ENCODE measurements around the gene CARD6. TPM values are rescaled to one million over a fixed set of nuclear protein-coding genes. Genes with fewer than 3 reads are reported as not detected.

Gene CARD6
- total RNA-seq, 4 donors from 2014 or later = 15.9 to 32.1 (median 21.0) TPM

DNA sequence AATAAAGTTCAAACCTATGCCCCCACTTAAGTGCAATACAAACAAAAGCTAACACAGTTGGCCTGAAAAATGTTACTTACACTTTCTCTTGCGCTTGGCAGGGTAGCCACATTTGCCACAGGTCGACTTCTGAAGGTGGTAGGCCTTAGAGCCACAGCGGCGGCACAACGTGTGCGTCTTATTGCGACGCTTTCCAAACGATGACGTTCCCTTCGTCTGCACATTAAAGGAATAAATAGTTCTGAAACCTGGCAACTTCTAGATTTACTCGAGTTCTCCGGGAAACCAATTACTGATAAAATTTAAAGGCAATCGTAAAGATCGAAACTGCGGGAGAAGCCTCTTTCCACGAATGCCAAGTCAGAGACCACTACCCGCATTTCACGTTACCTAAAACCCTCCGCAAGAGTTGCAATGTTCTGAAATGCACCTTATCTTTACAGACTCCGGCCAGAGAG, 6.7 kb upstream of the CARD6 start:
- H3K27me3 ChIP-seq = no peaks in the 10 kb centered on the region
- peaks cover 14 to 22% of the 10 kb centered on the region in 2 donors for H3K4me1 ChIP-seq
- TF ChIP-seq, protein P1, sequence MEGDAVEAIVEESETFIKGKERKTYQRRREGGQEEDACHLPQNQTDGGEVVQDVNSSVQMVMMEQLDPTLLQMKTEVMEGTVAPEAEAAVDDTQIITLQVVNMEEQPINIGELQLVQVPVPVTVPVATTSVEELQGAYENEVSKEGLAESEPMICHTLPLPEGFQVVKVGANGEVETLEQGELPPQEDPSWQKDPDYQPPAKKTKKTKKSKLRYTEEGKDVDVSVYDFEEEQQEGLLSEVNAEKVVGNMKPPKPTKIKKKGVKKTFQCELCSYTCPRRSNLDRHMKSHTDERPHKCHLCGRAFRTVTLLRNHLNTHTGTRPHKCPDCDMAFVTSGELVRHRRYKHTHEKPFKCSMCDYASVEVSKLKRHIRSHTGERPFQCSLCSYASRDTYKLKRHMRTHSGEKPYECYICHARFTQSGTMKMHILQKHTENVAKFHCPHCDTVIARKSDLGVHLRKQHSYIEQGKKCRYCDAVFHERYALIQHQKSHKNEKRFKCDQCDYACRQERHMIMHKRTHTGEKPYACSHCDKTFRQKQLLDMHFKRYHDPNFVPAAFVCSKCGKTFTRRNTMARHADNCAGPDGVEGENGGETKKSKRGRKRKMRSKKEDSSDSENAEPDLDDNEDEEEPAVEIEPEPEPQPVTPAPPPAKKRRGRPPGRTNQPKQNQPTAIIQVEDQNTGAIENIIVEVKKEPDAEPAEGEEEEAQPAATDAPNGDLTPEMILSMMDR (IDR thresholded peaks at IDR 0.05) = no peak
- TF ChIP-seq POLR2A (IDR thresholded peaks at IDR 0.05) = no peak
- intact Hi-C loops (cut with DNase I) = no loop called here
- H3K4me3 ChIP-seq (replicated peaks in 1 of 3) = peak overlapping the region; percentile 68 to 74 (median 70)
- WGBS, 2 donors = 1 to 2% methylated on average over 21 of the region's 21 CpGs
- H3K36me3 ChIP-seq = peaks cover 38% of the 10 kb centered on the region in 2 donors
- peak overlapping the region; percentile 95 to 99 (median 98) for H3K27ac ChIP-seq
- DNase-seq = peak; percentile 23 to 25
- H3K9me3 ChIP-seq = no peaks in the 10 kb centered on the region

DNA sequence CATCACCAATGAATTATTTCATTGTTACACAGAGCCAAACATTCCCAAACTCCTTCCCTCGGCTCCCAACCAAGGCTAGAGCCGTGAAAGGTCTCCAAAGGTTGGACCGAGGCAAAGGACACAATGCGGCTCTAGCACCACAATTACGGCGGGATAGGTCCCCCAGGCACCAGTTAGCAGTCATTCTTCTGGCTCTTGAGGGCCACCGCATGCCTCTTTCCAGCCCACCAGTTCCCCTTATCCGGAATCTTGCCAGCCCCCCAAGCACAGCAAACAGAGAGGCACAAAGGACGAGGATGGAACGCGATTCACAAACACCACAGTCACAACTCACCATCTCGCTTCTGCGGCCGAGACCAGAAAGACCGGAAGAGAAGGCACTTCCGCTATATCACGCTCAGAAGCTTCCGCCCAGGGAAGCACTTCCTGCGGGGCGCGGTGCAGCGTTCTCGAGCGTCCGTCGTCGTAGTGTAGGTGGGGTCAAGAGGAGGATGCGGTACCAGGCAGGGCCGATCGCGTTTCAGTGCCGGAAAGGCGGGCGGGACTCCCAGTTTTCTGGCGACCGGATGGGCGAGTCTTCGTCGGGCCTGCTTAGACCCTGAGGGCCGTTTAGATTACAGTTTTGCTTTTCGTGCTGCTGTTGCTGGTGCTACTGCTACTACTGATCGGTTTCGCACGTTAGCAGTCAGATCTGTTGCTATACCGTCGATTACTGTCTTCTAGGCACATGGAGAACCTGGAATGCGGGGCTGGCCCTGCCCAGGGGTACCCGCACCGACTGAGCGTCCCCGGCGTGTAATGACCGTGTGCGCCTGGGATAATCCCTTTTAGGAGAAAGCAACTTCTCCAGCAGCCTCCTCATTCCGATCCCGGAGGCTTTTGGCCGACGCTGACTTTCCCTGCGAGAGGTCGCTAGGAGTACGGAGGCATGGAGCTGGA, 6.0 kb upstream of the CARD6 start, which contains the start of gene RPL37:
TSS of gene RPL37 (minus strand) at position 374 of the 939 bp plus-strand sequence. CDS start at position 337, 37 bp downstream.
- Histone ChIP-seq H3K27ac (peak within 1 kb of the TSS; percentile 95 to 99 (median 98)), H3K4me1 (peaks cover 14 to 22% of the 10 kb centered on the region in 2 donors), H3K4me3 (replicated peaks in 1 of 3) (peak within 1 kb of the TSS; percentile 68 to 91 (median 74)), H3K27me3 (no peaks in the 10 kb centered on the region), H3K9me3 (no peaks in the 10 kb centered on the region), H3K36me3 (peaks cover 32 to 34% of the 10 kb centered on the region in 2 donors)
- TF ChIP-seq, protein P1 (IDR thresholded peaks at IDR 0.05) = peak in 1 of 6 experiments; percentile 3
- peak; percentile 2 to 94 for TF ChIP-seq POLR2A (IDR thresholded peaks at IDR 0.05)
- WGBS, 2 donors = 3 to 6% methylated on average over 25 to 61 of the region's 61 CpGs
- intact Hi-C loops (cut with DNase I) = loop anchor here (5.0 kb wide), 1 partner anchor 42 kb away; no protein-coding TSS in a partner anchor
- peak; percentile 96 for DNase-seq

DNA sequence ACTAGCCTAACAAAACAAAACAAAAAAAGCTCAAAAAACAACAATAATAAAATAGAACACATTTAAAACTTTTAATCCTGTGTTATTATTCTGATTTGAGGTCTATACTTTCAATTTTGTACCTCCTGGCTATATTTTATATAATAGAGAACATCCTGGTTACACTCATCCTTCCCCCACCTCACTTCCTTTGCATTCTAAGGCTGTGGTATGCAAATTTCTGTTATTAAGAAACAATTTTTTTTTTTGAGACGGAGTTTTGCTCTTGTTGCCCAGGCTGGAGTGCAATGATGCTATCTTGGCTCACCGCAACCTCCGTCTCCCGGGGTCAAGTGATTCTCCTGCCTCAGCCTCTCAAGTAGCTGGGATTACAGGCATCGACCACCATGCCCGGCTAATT, 3.1 kb upstream of the CARD6 start:
- intact Hi-C loops (cut with DNase I) = loop anchor here (5.0 kb wide), 1 partner anchor 39 kb away; no protein-coding TSS in a partner anchor
- no peaks in the 10 kb centered on the region for H3K27me3 ChIP-seq
- peaks cover 20 to 32% of the 10 kb centered on the region in 2 donors for H3K4me1 ChIP-seq
- no peak for DNase-seq
- no peak for TF ChIP-seq POLR2A (IDR thresholded peaks at IDR 0.05)
- H3K27ac ChIP-seq = no peak overlapping the region
- H3K4me3 ChIP-seq (replicated peaks in 1 of 3) = no peak overlapping the region
- H3K9me3 ChIP-seq = no peaks in the 10 kb centered on the region
- 89 to 90% methylated on average over 6 of the region's 6 CpGs for WGBS, 2 donors
- peaks cover 3 to 6% of the 10 kb centered on the region in 2 donors for H3K36me3 ChIP-seq

DNA sequence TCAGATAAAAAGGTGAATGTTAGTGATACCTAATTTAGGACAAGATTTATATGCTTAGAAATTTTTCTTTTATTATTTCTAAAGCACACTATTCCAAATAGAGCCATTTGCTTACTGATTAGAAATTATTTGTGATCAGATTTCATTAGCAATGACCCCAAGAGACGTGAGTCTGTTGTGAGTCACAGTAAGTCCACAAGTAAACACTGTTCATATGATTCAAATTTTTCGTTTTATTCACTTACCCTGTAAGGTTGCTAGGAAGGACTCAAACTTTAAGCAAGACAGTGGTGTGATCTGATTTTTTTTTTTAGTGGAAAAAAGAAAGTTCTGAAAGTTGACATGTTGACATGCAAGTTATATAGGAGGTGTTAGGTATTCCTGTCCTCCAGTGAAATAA, 1.2 kb downstream of the CARD6 start:
- DNase-seq = no peak
- Histone ChIP-seq H3K27me3 (no peaks in the 10 kb centered on the region), H3K27ac (peak overlapping the region in 2 of 3 donors; percentile 84 to 86), H3K36me3 (no peaks in the 10 kb centered on the region), H3K4me1 (peaks cover 13% of the 10 kb centered on the region in 2 donors), H3K9me3 (no peaks in the 10 kb centered on the region), H3K4me3 (replicated peaks in 1 of 3) (peak overlapping the region in 1 of 3 donors; percentile 27)
- intact Hi-C loops (cut with DNase I) = no loop called here
- TF ChIP-seq POLR2A (IDR thresholded peaks at IDR 0.05) = no peak
- TF ChIP-seq, protein P1 (IDR thresholded peaks at IDR 0.05) = no peak
- 58 to 78% methylated on average over 2 of the region's 2 CpGs for WGBS, 2 donors

DNA sequence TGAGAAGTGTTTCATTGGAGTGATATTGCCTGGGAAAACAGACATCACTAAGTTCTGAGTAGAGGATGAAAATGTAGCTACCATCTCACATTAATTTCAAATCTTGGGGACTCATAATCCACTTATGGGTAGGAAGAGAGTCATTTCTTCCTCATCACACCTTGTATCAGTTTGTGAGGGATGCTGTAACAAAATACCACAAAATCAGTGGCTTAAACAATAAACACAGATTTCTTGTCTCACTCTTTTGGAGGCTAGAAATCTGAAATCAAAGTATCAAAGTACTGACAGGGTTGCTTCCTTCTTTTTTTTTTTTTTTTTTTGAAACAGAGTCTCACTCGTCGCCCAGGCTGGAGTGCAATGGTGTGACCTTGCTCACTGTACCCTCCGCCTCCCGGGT, 3.4 kb downstream of the CARD6 start:
- TF ChIP-seq POLR2A (IDR thresholded peaks at IDR 0.05) = no peak
- TF ChIP-seq, protein P1 (IDR thresholded peaks at IDR 0.05) = no peak
- no peak overlapping the region for H3K27ac ChIP-seq
- no peak for DNase-seq
- peaks cover 13% of the 10 kb centered on the region in 2 donors for H3K4me1 ChIP-seq
- intact Hi-C loops (cut with DNase I) = no loop called here
- no peaks in the 10 kb centered on the region for H3K27me3 ChIP-seq
- 95 to 100% methylated on average over 4 of the region's 4 CpGs for WGBS, 2 donors
- H3K36me3 ChIP-seq = no peaks in the 10 kb centered on the region
- no peaks in the 10 kb centered on the region for H3K9me3 ChIP-seq
- no peak overlapping the region for H3K4me3 ChIP-seq (replicated peaks in 1 of 3)

All from thyroid gland (tissue), 4 donors.